ENCODE results near the gene AGO1. TPM values are rescaled to one million over a fixed set of nuclear protein-coding genes. Genes with fewer than 3 reads are reported as not detected.

The AGO1 gene
- total and polyA plus RNA-seq, 2 of the 13 experiments (the other 11 are each of a cell fraction or from before 2014, with no cell fraction given): 9.2 to 18.6 TPM

DNA sequence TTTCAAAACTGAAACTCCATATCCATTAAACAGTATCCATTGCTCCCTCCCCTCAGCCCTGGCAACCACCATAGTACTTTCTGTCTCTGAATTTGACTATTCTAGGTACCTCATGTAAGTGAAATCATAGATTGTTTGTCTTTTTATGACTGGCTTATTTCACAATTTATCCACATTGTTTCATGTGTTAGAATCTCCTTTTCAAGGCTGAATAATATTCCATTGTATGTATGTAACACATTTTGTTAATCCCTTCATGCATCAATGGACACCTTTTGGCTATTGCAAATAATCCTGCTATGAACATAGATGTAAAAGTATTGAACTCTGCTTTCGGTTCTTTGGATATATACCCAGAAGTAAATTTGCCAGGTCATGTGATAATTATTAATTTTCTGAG, 85.4 kb downstream of the AGO1 start:
- DNase-seq (ENCODE audit: low spot score) (no peak), ATAC-seq (no peak), FAIRE-seq (no peak)
- TF ChIP-seq, protein P1, sequence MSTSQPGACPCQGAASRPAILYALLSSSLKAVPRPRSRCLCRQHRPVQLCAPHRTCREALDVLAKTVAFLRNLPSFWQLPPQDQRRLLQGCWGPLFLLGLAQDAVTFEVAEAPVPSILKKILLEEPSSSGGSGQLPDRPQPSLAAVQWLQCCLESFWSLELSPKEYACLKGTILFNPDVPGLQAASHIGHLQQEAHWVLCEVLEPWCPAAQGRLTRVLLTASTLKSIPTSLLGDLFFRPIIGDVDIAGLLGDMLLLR (CRISPR knock-in tag; IDR thresholded peaks at IDR 0.05): no peak
- TF ChIP-seq, protein P2, sequence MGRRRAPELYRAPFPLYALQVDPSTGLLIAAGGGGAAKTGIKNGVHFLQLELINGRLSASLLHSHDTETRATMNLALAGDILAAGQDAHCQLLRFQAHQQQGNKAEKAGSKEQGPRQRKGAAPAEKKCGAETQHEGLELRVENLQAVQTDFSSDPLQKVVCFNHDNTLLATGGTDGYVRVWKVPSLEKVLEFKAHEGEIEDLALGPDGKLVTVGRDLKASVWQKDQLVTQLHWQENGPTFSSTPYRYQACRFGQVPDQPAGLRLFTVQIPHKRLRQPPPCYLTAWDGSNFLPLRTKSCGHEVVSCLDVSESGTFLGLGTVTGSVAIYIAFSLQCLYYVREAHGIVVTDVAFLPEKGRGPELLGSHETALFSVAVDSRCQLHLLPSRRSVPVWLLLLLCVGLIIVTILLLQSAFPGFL (CRISPR knock-in tag; IDR thresholded peaks at IDR 0.05): no peak
- TF ChIP-seq BRCA1 (CRISPR knock-in tag; IDR thresholded peaks at IDR 0.05) (no peak), ZNF207 (IDR thresholded peaks at IDR 0.05; ENCODE audit: borderline replicate concordance) (no peak)
- TF ChIP-seq, protein P3, sequence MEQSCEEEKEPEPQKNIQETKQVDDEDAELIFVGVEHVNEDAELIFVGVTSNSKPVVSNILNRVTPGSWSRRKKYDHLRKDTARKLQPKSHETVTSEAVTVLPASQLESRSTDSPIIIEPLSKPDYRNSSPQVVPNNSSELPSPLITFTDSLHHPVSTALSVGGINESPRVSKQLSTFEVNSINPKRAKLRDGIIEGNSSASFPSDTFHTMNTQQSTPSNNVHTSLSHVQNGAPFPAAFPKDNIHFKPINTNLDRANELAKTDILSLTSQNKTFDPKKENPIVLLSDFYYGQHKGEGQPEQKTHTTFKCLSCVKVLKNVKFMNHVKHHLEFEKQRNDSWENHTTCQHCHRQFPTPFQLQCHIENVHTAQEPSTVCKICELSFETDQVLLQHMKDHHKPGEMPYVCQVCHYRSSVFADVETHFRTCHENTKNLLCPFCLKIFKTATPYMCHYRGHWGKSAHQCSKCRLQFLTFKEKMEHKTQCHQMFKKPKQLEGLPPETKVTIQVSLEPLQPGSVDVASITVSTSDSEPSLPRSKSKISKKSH (CRISPR knock-in tag; IDR thresholded peaks at IDR 0.05; ENCODE audit: borderline replicate concordance): no peak
- TF ChIP-seq, protein P4, sequence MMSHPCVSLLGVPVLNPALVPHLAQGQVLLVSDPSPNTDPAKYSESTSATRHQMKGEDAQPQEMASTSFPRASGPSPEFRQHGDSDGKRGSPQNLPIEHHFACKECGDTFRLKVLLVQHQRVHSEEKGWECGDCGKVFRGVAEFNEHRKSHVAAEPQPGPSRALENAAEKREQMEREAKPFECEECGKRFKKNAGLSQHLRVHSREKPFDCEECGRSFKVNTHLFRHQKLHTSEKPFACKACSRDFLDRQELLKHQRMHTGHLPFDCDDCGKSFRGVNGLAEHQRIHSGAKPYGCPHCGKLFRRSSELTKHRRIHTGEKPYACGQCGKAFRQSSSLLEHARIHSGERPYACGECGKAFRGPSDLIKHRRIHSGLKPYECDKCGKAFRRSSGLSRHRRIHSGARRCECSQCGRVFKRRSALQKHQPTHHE (CRISPR knock-in tag; IDR thresholded peaks at IDR 0.05; ENCODE audit: borderline replicate concordance): no peak
- Histone ChIP-seq H3K9me3 (ENCODE audit: low read length) (no peaks in the 10 kb centered on the region), H3K4me2 (ENCODE audit: low read depth, low read length) (no peak overlapping the region), H3K79me2 (ENCODE audit: insufficient read depth, low read length) (no peaks in the 10 kb centered on the region), H3K4me3 (replicated peaks in 1 of 3; ENCODE audit: insufficient read depth in 1 of 3, low read depth in 2 of 3, low read length in 3 of 3) (no peak overlapping the region), H2AFZ (ENCODE audit: low read length) (no peak overlapping the region), H3K4me1 (ENCODE audit: insufficient read depth, low read length) (no peaks in the 10 kb centered on the region), H4K20me1 (ENCODE audit: insufficient read depth, low read length) (no peaks in the 10 kb centered on the region; the same call in 1 of the 2 replicates), H3K9ac (ENCODE audit: insufficient read depth, low read depth, low read length) (no peak overlapping the region), H3K36me3 (replicated peaks in 1 of 2; ENCODE audit: control insufficient read depth in 1 of 2, insufficient read depth in 2 of 2, low read length in 2 of 2) (peaks cover 2 to 22% of the 10 kb centered on the region in 2 experiments; a peak in 4 of 5 replicates), H3K27me3 (ENCODE audit: control insufficient read depth in 1 of 2, insufficient read depth in 2 of 2, low read length in 2 of 2) (no peaks in the 10 kb centered on the region), H3K27ac (ENCODE audit: extremely low read length, insufficient read depth, low read length) (no peak overlapping the region)
- in situ Hi-C loops (cut with HindIII; ENCODE audit: extremely low pct_ligation_motif_present, low pct_unique_long_range_greater_than_20kb) (no loop called here), intact Hi-C loops (cut with micrococcal nuclease; ENCODE audit: unreplicated experiment) (no loop called here)
- no TSS peak for BruUV-seq (replicated peaks)
- 100% methylated on average over 1 of the region's 1 CpG for WGBS (ENCODE audit: low lambda C conversion rate)
- ChIA-PET POLR2A (no interaction called here), CTCF (ENCODE audit: low intra/inter-chr PET ratio, low total read pairs) (no interaction called here)
